Measurements from ENCODE around the gene IYD.

Gene IYD

GRCh38 chr6:150417899-150418826 lies 49.4 kb downstream of the IYD start (continued):
- 0 out of 2 replicates have a peak, but pooled peaks have one; percentile 53 for TF ChIP-seq ZNF792 (tag by site-specific recombination; IDR thresholded peaks at IDR 0.05)
- TF ChIP-seq INSM2 (tag by site-specific recombination; IDR thresholded peaks at IDR 0.05): peak; percentile 98
- TF ChIP-seq SP2 (tag by site-specific recombination; IDR thresholded peaks at IDR 0.05): peak; percentile 34
- TF ChIP-seq ZNF148 (tag by site-specific recombination; IDR thresholded peaks at IDR 0.05; ENCODE audit: borderline replicate concordance): no peak
- TF ChIP-seq ZNF560 (tag by site-specific recombination; IDR thresholded peaks at IDR 0.05; ENCODE audit: borderline replicate concordance): no peak
- TF ChIP-seq ZNF426 (tag by site-specific recombination; IDR thresholded peaks at IDR 0.05): no peak
- TF ChIP-seq KLF10 (tag by site-specific recombination; IDR thresholded peaks at IDR 0.05): peak; percentile 95
- peak; percentile 30 for TF ChIP-seq SP3 (tag by site-specific recombination; IDR thresholded peaks at IDR 0.05)
- TF ChIP-seq ZBTB17 (tag by site-specific recombination; IDR thresholded peaks at IDR 0.05): peak; percentile 88
- no peak for TF ChIP-seq YY2 (tag by site-specific recombination; IDR thresholded peaks at IDR 0.05)
- peak; percentile 87; the same call in 1 of the 2 replicates for TF ChIP-seq BCL11A (tag by site-specific recombination; IDR thresholded peaks at IDR 0.05; ENCODE audit: low read depth)
- 0 out of 2 replicates have a peak, but pooled peaks have one; percentile 36 for TF ChIP-seq ZNF174 (tag by site-specific recombination; IDR thresholded peaks at IDR 0.05)
- no peak for TF ChIP-seq ZBTB48 (tag by site-specific recombination; IDR thresholded peaks at IDR 0.05)
- peak; percentile 66; the same call in 1 of the 2 replicates for TF ChIP-seq MZF1 (tag by site-specific recombination; IDR thresholded peaks at IDR 0.05; ENCODE audit: borderline replicate concordance)
- no peak for TF ChIP-seq ZBTB10 (tag by site-specific recombination; IDR thresholded peaks at IDR 0.05)
- TF ChIP-seq OVOL3 (tag by site-specific recombination; IDR thresholded peaks at IDR 0.05): peak; percentile 94
- 0 out of 2 replicates have a peak, but pooled peaks have one; percentile 58 for TF ChIP-seq BCL11B (tag by site-specific recombination; IDR thresholded peaks at IDR 0.05; ENCODE audit: low read depth)
- TF ChIP-seq SALL2 (tag by site-specific recombination; IDR thresholded peaks at IDR 0.05; ENCODE audit: borderline replicate concordance): no peak
- peak; percentile 95 for TF ChIP-seq ZNF639 (tag by site-specific recombination; IDR thresholded peaks at IDR 0.05)
- TF ChIP-seq ZNF558 (tag by site-specific recombination; IDR thresholded peaks at IDR 0.05): peak; percentile 88
- peak; percentile 41 for TF ChIP-seq ZBTB20 (tag by site-specific recombination; IDR thresholded peaks at IDR 0.05)
- peak; percentile 88 for TF ChIP-seq ZNF692 (tag by site-specific recombination; IDR thresholded peaks at IDR 0.05)
- TF ChIP-seq KLF8 (tag by site-specific recombination; IDR thresholded peaks at IDR 0.05): peak; percentile 84
- TF ChIP-seq ATF2 (tag by site-specific recombination; IDR thresholded peaks at IDR 0.05; ENCODE audit: low read depth): peak; percentile 92
- peak; percentile 75; the same call in 1 of the 2 replicates for TF ChIP-seq TRIM28 (IDR thresholded peaks at IDR 0.05; ENCODE audit: borderline replicate concordance, low read length)
- peak; percentile 96 for TF ChIP-seq GLI2 (tag by site-specific recombination; IDR thresholded peaks at IDR 0.05; ENCODE audit: borderline replicate concordance, low read depth)
- TF ChIP-seq ZNF19 (tag by site-specific recombination; IDR thresholded peaks at IDR 0.05; ENCODE audit: low read depth): 0 out of 2 replicates have a peak, but pooled peaks have one; percentile 26
- TF ChIP-seq HOXA7 (CRISPR knock-in tag; IDR thresholded peaks at IDR 0.05; ENCODE audit: borderline replicate concordance): no peak

Measured in HEK293 (cell line).